A673 (cell line): ENCODE data around the gene UGT1A7. TPM values are rescaled to one million over a fixed set of nuclear protein-coding genes. Genes with fewer than 3 reads are reported as not detected.

ENCODE experiments used
- BruUV-seq: library from RNA; stranded (reverse); fragments of 400-500 nt; replicated peaks from 2 replicates; lab custom pipeline; 2021; lab: Mats Ljungman, UMichigan
- CTCF ChIA-PET: fragments of 300-600 bp; sonication (Branson Sonifier 250); formaldehyde crosslinking; loops from one replicate; lab custom pipeline; 2022; ENCODE audit warnings: antibody characterized with exemption; lab: Charles Lee
- POLR2A ChIA-PET: fragments of 300-600 bp; sonication (Branson Sonifier 250); formaldehyde crosslinking; loops from one replicate; lab custom pipeline; 2022; ENCODE audit warnings: antibody characterized with exemption; ENCODE audit not compliant: low non-redundant PET; lab: Charles Lee
- DNase-seq: peaks from one replicate; pipeline ENCODE4 v3.0.0-alpha.2; 2015; ENCODE audit warnings: low spot score
- H3K27ac ChIP-seq: fragments of 200-600 bp; sonication (generic); 2 replicates; pipeline ENCODE4 v1.5.1; 2016; ENCODE audit warnings: mixed run types, low read depth, mild to moderate bottlenecking, mixed read lengths, antibody characterized with exemption, low read length; ENCODE audit not compliant: poor library complexity, severe bottlenecking
- H3K27me3 ChIP-seq: fragments of 200-600 bp; sonication (generic); replicated peaks from 2 replicates; pipeline ENCODE4 v1.6.1; 2017; ENCODE audit warnings: mixed run types, low read depth, mild to moderate bottlenecking, mixed read lengths, antibody characterized with exemption, low read length; ENCODE audit not compliant: insufficient read depth, poor library complexity
- H3K36me3 ChIP-seq: fragments of 200-600 bp; sonication (generic); 2 replicates; pipeline ENCODE4 v1.6.1; 2016; ENCODE audit warnings: mixed run types, mild to moderate bottlenecking, mixed read lengths, antibody characterized with exemption, low read length; ENCODE audit not compliant: insufficient read depth, poor library complexity, severe bottlenecking
- H3K4me1 ChIP-seq: fragments of 200-600 bp; sonication (generic); 2 replicates; pipeline ENCODE4 v1.6.1; 2017; ENCODE audit warnings: mixed run types, mild to moderate bottlenecking, mixed read lengths, antibody characterized with exemption, low read length; ENCODE audit not compliant: insufficient read depth, poor library complexity, severe bottlenecking
- H3K4me3 ChIP-seq: fragments of 200-600 bp; sonication (generic); 2 replicates; pipeline ENCODE4 v1.5.1; 2016; ENCODE audit warnings: low read depth, mixed run types, mild to moderate bottlenecking, mixed read lengths, low read length; ENCODE audit not compliant: poor library complexity, severe bottlenecking
- H3K9me3 ChIP-seq: fragments of 200-600 bp; sonication (generic); 2 replicates; pipeline ENCODE4 v1.6.1; 2016; ENCODE audit warnings: mixed run types, low read depth, mild to moderate bottlenecking, mixed read lengths, antibody characterized with exemption, low read length; ENCODE audit not compliant: poor library complexity, severe bottlenecking
- EZH2 ChIP-seq: fragments of 200-600 bp; sonication (generic); IDR thresholded peaks from 2 replicates; pipeline ENCODE4 v1.6.1; 2017; ENCODE audit warnings: borderline replicate concordance, low read depth, mild to moderate bottlenecking, mixed read lengths, antibody characterized with exemption, low read length; ENCODE audit not compliant: poor library complexity, severe bottlenecking
- intact Hi-C: fragments of 100-400 bp; cut with micrococcal nuclease; formaldehyde crosslinking; loops from one replicate; pipeline ENCODE4 v1.10.0; 2022; ENCODE audit not compliant: unreplicated experiment
- total RNA-seq: library from RNA; stranded (reverse); gene quantifications from 2 replicates; pipeline ENCODE4 v1.2.3, GENCODE V29; 2021
- TF ChIP-seq, protein P1 (sequence below): fragments of 300-800, 200-600 bp; sonication (generic); conservative IDR thresholded peaks from 2 replicates; pipeline ENCODE4 v1.5.1; 2017; ENCODE audit warnings: low read depth, mild to moderate bottlenecking, antibody characterized with exemption, low read length, moderate library complexity, mixed read lengths

UGT1A7 gene
- total RNA-seq, 1 experiment from 2014 or later: not detected

DNA sequence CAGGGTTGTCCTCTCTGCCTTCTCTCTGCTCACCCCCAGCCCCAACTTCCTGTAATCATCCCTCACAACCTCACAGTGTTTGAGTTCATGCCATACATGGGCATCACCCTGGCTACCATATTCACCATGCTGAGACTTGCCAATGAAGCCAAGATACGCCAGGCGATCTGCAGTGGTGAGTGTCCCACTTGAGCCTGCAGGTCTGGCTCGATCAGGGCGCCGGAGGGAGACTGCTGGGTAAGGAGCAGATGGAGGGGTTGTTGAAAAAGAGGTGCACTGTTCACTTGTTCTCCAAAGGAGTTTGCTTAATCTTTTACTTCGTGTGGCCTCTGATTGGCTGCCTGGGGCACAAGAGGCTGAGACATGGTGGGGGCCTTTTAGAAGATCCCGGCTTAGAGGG, 111.0 kb downstream of the UGT1A7 start:
- TF ChIP-seq, protein P1, sequence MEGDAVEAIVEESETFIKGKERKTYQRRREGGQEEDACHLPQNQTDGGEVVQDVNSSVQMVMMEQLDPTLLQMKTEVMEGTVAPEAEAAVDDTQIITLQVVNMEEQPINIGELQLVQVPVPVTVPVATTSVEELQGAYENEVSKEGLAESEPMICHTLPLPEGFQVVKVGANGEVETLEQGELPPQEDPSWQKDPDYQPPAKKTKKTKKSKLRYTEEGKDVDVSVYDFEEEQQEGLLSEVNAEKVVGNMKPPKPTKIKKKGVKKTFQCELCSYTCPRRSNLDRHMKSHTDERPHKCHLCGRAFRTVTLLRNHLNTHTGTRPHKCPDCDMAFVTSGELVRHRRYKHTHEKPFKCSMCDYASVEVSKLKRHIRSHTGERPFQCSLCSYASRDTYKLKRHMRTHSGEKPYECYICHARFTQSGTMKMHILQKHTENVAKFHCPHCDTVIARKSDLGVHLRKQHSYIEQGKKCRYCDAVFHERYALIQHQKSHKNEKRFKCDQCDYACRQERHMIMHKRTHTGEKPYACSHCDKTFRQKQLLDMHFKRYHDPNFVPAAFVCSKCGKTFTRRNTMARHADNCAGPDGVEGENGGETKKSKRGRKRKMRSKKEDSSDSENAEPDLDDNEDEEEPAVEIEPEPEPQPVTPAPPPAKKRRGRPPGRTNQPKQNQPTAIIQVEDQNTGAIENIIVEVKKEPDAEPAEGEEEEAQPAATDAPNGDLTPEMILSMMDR: no peak
- no peak for TF ChIP-seq EZH2
- ChIA-PET CTCF (no interaction called here), POLR2A (no interaction called here)
- H3K4me3 ChIP-seq: no peak overlapping the region
- H3K27me3 ChIP-seq: no peaks in the 10 kb centered on the region
- DNase-seq: no peak
- H3K36me3 ChIP-seq: no peaks in the 10 kb centered on the region
- no peak overlapping the region for H3K27ac ChIP-seq
- BruUV-seq: no TSS peak
- H3K4me1 ChIP-seq: no peaks in the 10 kb centered on the region
- intact Hi-C loops: no loop called here
- no peaks in the 10 kb centered on the region for H3K9me3 ChIP-seq

DNA sequence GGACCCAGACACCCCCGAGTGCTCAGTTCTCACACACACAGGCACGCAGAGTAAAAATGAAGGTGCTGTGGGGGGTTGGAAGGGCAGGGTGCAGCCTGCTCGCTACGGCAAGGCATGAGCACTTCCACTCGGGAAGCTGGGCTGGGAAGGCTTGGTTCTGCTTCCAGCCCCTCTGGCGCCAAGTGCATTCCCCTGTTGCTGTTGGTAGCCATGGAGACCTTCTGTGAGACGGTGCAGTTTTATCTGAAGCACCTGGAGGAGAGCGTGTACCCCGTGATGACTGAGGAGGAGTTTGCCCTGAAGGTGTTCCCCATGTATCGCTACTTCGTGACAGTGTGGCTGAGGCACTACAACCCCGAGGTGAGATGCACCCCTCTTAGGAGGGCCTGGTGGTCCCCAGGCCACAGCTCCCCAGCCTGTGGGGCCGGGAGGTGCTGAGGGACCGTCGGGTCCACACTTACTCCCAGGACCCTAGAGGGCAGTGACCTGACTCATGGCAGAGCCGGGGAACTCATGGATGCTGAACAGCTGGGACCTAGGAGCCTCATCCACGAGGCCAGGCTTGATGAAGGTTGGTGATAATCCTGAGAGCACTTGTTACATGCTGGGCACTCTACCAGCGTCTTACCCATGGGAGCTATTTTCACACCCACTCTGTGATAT, 111.9 kb downstream of the UGT1A7 start:
- no peaks in the 10 kb centered on the region for H3K4me1 ChIP-seq
- H3K27me3 ChIP-seq: no peaks in the 10 kb centered on the region
- TF ChIP-seq, protein P1: no peak
- TF ChIP-seq EZH2: no peak
- H3K9me3 ChIP-seq: no peaks in the 10 kb centered on the region
- H3K4me3 ChIP-seq: no peak overlapping the region
- BruUV-seq: no TSS peak
- intact Hi-C loops: no loop called here
- ChIA-PET POLR2A (no interaction called here), CTCF (no interaction called here)
- no peaks in the 10 kb centered on the region for H3K36me3 ChIP-seq
- H3K27ac ChIP-seq: no peak overlapping the region
- no peak for DNase-seq

DNA sequence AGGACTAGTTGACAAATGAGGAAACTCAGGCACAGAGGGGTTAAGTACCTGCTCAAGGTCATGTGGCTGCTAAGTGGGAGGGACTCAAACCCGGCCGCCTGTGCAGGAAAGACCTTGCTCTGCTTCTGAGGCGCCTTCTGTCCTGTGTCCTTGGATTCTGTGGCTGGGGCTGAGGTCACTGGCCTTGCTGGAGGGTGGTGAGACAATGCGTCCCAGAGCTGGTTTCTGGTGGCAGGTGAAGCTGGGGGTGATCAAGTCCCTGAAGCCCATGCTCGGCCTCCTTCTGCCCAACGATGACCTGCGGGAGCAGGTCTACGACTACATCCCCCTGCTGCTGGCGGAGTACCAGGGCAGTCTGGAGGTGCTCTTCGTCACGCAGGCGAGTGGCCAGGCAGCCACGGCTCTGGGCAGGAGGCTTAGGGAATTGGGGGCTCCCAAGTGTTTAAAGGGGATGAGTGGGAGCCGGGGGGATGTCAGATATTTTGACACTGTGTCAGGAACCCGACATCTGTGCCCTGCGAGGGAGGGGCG, 112.5 kb downstream of the UGT1A7 start:
- H3K4me1 ChIP-seq: no peaks in the 10 kb centered on the region
- H3K9me3 ChIP-seq: no peaks in the 10 kb centered on the region
- H3K36me3 ChIP-seq: no peaks in the 10 kb centered on the region
- no peak for TF ChIP-seq EZH2
- TF ChIP-seq, protein P1: no peak
- no peak overlapping the region for H3K27ac ChIP-seq
- no peak for DNase-seq
- BruUV-seq: no TSS peak
- H3K4me3 ChIP-seq: no peak overlapping the region
- intact Hi-C loops: no loop called here
- no peaks in the 10 kb centered on the region for H3K27me3 ChIP-seq
- ChIA-PET CTCF (no interaction called here), POLR2A (no interaction called here)
